Activated CD8-positive, alpha-beta memory T cell treated with anti-CD3 and anti-CD28 coated beads, Interleukin-2, amount 10 ng/mL, durations not matched to agents 7 days and 5 days (primary cell): ENCODE data around the gene GCSAM. TPM values are rescaled to one million over a fixed set of nuclear protein-coding genes. Genes with fewer than 3 reads are reported as not detected.

ENCODE experiments used
- ATAC-seq: fragments of 150-1000 bp; cut with Tn5 transposase; one replicate; pipeline ENCODE4 v1.10.0; 2021; ENCODE audit warnings: moderate library complexity
- CTCF ChIA-PET: fragments of 350-600 bp; sonication (Branson Sonifier 250); formaldehyde crosslinking; loops from one replicate; lab custom pipeline; 2021; ENCODE audit warnings: antibody characterized with exemption; lab: Charles Lee
- DNase-seq: peaks from one replicate; pipeline ENCODE4 v3.0.0-alpha.2; 2020
- H3K27ac Mint-ChIP-seq: one replicate; pipeline ENCODE4 v1.8.0; 2021; ENCODE audit warnings: mild to moderate bottlenecking, mixed read lengths
- H3K27me3 Mint-ChIP-seq: one replicate; pipeline ENCODE4 v1.8.0; 2021; ENCODE audit warnings: mixed read lengths
- H3K36me3 Mint-ChIP-seq: one replicate; pipeline ENCODE4 v1.8.0; 2021; ENCODE audit warnings: mild to moderate bottlenecking, mixed read lengths
- H3K4me1 Mint-ChIP-seq: one replicate; pipeline ENCODE4 v1.8.0; 2021; ENCODE audit warnings: mixed read lengths
- H3K4me3 Mint-ChIP-seq: one replicate; pipeline ENCODE4 v1.8.0; 2021; ENCODE audit warnings: mild to moderate bottlenecking, moderate library complexity, mixed read lengths
- H3K9me3 Mint-ChIP-seq: one replicate; pipeline ENCODE4 v1.8.0; 2022; ENCODE audit warnings: low read depth, mixed read lengths
- total RNA-seq, 2 experiments: library from RNA; stranded (reverse); gene quantifications; one replicate each; pipeline ENCODE4 v1.2.3, GENCODE V29; 2021

The GCSAM gene
- total RNA-seq, 2 experiments from 2014 or later: 8.6 to 9.5 TPM

DNA sequence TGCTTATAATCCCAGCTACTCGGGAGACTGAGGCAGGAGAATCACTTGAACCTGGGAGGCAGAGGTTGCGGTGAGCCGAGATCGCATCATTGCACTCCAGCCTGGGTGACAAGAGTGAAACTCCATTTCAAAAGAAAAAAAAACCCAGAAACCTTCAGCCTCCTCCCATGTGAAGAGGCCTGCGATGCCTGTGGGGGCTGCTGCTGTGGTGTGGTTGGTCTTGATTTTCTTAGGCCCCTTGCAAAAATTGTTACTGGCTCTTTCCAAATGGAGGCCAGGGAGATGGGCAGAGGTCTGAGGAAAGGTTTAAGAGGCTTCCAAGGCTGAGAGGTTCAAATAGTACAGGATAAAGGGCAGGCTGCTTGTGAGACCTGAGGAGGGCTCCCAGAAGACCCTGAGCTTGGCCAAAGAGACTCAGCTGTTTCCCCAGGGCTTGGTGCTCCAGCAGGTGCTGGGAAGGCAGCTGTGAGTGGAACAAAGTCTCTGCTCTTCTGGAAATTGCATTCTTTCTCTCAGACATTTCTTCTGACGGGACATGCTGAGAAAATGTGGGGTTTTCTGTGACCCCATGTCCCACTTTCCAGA, 18.4 kb downstream of the GCSAM start:
- Mint-ChIP-seq H3K27me3 (no peaks in the 10 kb centered on the region), H3K27ac (no peak overlapping the region), H3K9me3 (no peaks in the 10 kb centered on the region), H3K4me1 (peaks cover 33% of the 10 kb centered on the region), H3K36me3 (peaks cover 17% of the 10 kb centered on the region), H3K4me3 (no peak overlapping the region)
- ATAC-seq (no peak), DNase-seq (no peak)
- CTCF ChIA-PET: interaction anchor here (0.9 to 1.1 kb wide), 2 partner anchors 21 to 179 kb away, joined by 3 read pairs; no protein-coding TSS in a partner anchor

DNA sequence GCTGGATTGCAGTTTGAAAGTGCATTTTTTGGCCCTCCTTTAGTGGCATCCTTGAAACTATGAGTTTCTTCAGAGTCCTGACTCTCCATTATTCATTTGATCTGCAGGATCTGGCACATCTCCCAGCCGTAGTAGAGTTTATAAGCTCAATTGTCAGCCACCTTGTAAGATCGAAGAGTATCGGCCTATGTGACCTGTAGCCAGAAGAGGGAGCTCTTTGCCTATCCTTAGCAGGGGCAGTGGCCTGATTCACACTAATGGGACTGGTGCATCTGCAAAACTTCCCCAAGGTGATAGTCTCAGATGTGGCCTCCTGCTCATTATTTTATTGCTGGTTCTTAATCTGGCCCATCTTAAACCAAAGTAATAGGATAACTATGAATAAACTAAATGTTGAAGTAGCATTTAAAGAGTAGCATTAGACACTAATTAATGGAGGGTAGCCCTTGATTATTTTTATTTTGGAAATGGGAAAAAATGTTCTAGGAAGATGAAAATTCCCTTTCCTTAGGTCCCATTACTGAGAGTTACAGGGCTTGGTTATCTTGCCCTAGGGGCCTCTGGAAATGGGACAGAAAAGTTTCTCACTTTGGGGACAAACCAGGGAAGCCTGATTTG, 21.2 kb downstream of the GCSAM start:
- DNase-seq (peak; percentile 76), ATAC-seq (peak; percentile 91)
- Mint-ChIP-seq H3K27me3 (no peaks in the 10 kb centered on the region), H3K4me3 (no peak overlapping the region), H3K27ac (no peak overlapping the region), H3K4me1 (peaks cover 22% of the 10 kb centered on the region), H3K36me3 (peaks cover 8% of the 10 kb centered on the region), H3K9me3 (no peaks in the 10 kb centered on the region)
- CTCF ChIA-PET: interaction anchor here (0.6 to 1.5 kb wide), 41 partner anchors 9 to 434 kb away, joined by 3 to 19 read pairs (median 4); partner anchors contain the start of genes CD200 and SLC9C1

GRCh38 chr3:112109322-112109721, 23.7 kb downstream of the GCSAM start:
- H3K4me1 Mint-ChIP-seq: peaks cover 14% of the 10 kb centered on the region
- CTCF ChIA-PET: interaction anchor here (1.0 kb wide), 1 partner anchor 409 kb away, joined by 3 read pairs; no protein-coding TSS in a partner anchor
- peaks cover 5% of the 10 kb centered on the region for H3K36me3 Mint-ChIP-seq
- no peak overlapping the region for H3K4me3 Mint-ChIP-seq
- no peaks in the 10 kb centered on the region for H3K27me3 Mint-ChIP-seq
- no peak for ATAC-seq
- no peaks in the 10 kb centered on the region for H3K9me3 Mint-ChIP-seq
- DNase-seq: no peak
- H3K27ac Mint-ChIP-seq: no peak overlapping the region

DNA sequence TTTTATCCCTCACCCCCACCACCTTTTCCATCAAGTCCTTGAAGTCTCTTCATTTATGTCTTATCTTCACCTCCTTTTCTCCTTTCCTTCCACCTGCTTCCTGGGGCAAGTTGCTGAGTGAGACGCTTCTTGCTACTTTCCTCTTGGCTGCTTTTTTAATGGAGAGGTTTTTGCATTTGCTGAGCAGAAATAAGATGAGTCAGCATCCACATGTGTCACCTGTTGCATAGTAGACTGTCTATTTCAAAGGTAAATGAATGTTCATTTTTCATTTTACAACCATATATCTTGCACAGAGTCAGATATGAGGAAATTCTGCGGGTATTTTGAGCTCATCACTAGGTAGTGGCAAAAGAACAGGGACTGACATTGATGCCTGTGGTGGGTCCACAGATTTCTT, 28.3 kb downstream of the GCSAM start:
- H3K36me3 Mint-ChIP-seq: peaks cover 3% of the 10 kb centered on the region
- CTCF ChIA-PET: no interaction called here
- H3K4me3 Mint-ChIP-seq: no peak overlapping the region
- no peak for ATAC-seq
- peaks cover 4% of the 10 kb centered on the region for H3K4me1 Mint-ChIP-seq
- H3K27me3 Mint-ChIP-seq: no peaks in the 10 kb centered on the region
- no peaks in the 10 kb centered on the region for H3K9me3 Mint-ChIP-seq
- no peak overlapping the region for H3K27ac Mint-ChIP-seq
- DNase-seq: no peak

GRCh38 chr3:112101916-112102315, 31.1 kb downstream of the GCSAM start:
- no peak for ATAC-seq
- DNase-seq: no peak
- Mint-ChIP-seq H3K9me3 (no peaks in the 10 kb centered on the region), H3K27ac (no peak overlapping the region), H3K27me3 (no peaks in the 10 kb centered on the region), H3K4me1 (peaks cover 9% of the 10 kb centered on the region), H3K36me3 (peaks cover 7% of the 10 kb centered on the region), H3K4me3 (no peak overlapping the region)
- CTCF ChIA-PET: interaction anchor here (2.2 kb wide), 1 partner anchor 10 kb away, joined by 9 read pairs; no protein-coding TSS in a partner anchor

- no peak overlapping the region for H3K27ac Mint-ChIP-seq
- peaks cover 18% of the 10 kb centered on the region for H3K4me1 Mint-ChIP-seq
- no peaks in the 10 kb centered on the region for H3K27me3 Mint-ChIP-seq
- CTCF ChIA-PET: interaction anchor here (2.1 kb wide), 1 partner anchor 14 kb away, joined by 9 read pairs; no protein-coding TSS in a partner anchor
- ATAC-seq (no peak), DNase-seq (no peak)
- peaks cover 8% of the 10 kb centered on the region for H3K36me3 Mint-ChIP-seq
- H3K9me3 Mint-ChIP-seq: no peaks in the 10 kb centered on the region
- no peak overlapping the region for H3K4me3 Mint-ChIP-seq
Measured at GRCh38 chr3:112097378-112097777, 35.7 kb downstream of the GCSAM start.

- Mint-ChIP-seq H3K9me3 (no peaks in the 10 kb centered on the region), H3K4me3 (no peak overlapping the region), H3K27ac (no peak overlapping the region), H3K36me3 (peaks cover 8% of the 10 kb centered on the region), H3K4me1 (peaks cover 17% of the 10 kb centered on the region), H3K27me3 (no peaks in the 10 kb centered on the region)
- DNase-seq (no peak), ATAC-seq (no peak)
- CTCF ChIA-PET: no interaction called here
Measured at GRCh38 chr3:112096176-112096575, 36.9 kb downstream of the GCSAM start.

DNA sequence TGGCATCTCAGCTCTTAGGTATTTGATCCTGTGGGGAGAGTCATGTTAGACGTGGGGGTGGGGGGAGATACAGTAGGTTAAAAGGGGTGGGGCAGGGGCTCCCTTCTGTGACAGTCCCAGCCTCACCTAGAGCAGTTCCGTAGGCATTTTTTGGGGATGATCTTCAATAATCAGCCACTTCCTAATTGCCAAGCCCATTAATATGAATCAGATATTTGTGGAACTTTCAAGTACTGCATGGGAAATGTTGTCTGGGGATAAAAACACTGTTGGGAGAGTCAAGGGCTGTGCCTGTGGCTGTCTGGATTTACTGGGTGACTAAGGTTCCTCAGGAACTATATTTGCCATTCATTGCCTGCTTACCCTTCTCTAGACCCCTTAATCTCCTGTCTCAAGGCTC, 37.3 kb downstream of the GCSAM start:
- Mint-ChIP-seq H3K36me3 (peaks cover 8% of the 10 kb centered on the region), H3K27me3 (no peaks in the 10 kb centered on the region), H3K4me3 (no peak overlapping the region), H3K27ac (no peak overlapping the region), H3K4me1 (peaks cover 21% of the 10 kb centered on the region), H3K9me3 (no peaks in the 10 kb centered on the region)
- ATAC-seq: no peak
- no peak for DNase-seq
- CTCF ChIA-PET: no interaction called here

- CTCF ChIA-PET: interaction anchor here (1.0 to 2.0 kb wide), 2 partner anchors 13 to 18 kb away, joined by 3 to 8 read pairs; no protein-coding TSS in a partner anchor
- Mint-ChIP-seq H3K9me3 (no peaks in the 10 kb centered on the region), H3K4me3 (no peak overlapping the region), H3K4me1 (peaks cover 31% of the 10 kb centered on the region), H3K27ac (no peak overlapping the region), H3K27me3 (no peaks in the 10 kb centered on the region), H3K36me3 (peaks cover 4% of the 10 kb centered on the region)
- DNase-seq: no peak
- no peak for ATAC-seq
Measured at GRCh38 chr3:112093180-112093522, 39.9 kb downstream of the GCSAM start.

DNA sequence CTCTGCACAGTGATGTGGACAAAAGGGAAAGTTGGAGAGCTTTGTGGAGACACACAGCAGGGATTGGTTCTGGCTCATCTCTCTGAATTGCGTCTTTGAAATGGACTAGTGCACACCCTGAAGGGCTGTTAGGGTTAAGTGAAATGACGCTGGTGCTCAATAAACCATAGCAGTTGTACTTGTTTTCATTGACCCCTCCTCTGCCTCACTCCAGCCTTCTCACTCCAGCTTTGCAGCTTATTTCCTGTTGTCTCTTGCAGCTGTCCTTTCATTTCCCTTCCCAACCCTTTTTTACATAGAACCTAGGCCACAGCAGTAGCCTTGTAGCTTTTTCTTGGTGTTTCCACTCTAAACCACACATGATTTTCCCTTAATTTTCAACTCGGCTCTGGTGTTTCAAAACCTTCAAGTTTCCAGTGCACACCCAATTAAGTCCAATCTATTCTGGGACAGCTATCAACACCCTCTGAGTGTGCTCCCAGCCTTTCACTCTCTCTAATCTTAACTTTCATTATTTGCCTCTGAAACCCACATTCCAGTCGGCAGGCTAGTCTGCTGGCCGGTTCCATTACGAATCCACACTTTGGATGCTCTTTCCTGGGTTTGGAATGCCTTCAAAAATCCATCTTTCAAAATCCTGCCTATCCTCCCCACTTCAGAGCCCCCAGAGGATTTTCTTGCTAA, 40.4 kb downstream of the GCSAM start:
- CTCF ChIA-PET: interaction anchor here (0.9 to 2.0 kb wide), 3 partner anchors 13 to 35 kb away, joined by 3 to 8 read pairs (median 3); no protein-coding TSS in a partner anchor
- peaks cover 4% of the 10 kb centered on the region for H3K27me3 Mint-ChIP-seq
- ATAC-seq: no peak

DNA sequence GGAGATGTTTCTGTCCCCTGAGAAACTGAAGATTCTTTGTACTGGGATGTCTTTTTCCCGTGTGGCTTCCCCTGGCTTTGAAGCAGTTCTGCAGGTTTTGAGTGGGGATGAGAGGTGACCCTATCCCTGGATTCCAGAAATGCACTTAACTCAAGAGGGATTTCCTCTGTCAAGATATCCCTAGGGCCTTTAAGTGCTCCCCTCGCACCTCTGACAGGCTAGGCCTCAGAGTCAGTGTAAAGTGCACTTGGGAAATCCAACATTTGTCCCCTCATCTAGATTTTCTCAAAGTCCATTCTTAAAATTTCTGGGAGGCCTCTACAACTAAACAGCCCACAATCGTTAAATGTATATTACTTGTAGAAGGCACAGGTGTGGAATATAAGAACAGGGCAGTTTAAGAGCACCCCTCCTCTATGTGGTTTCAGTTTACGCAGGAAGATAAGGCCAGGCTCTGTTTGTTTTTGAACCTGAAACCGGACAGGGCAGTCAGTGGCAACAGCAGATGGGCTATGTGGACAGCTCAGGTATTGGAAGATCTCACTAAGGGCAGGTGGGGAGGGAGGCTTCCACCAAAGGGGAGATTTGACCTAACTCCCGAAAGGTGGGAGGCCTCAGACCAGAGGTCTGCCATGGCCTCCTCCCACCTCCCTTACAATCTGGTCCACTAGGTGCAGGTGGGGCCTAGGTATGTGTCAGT, 42.0 kb downstream of the GCSAM start:
- no peak for DNase-seq
- peaks cover 38% of the 10 kb centered on the region for H3K4me1 Mint-ChIP-seq

More for the DNA sequence above, 40.4 kb downstream of the GCSAM start:
- no peak for DNase-seq
- Mint-ChIP-seq H3K4me1 (peaks cover 33% of the 10 kb centered on the region), H3K4me3 (no peak overlapping the region), H3K9me3 (no peaks in the 10 kb centered on the region), H3K36me3 (peaks cover 4% of the 10 kb centered on the region), H3K27ac (peak overlapping the region; percentile 53)

GRCh38 chr3:112089956-112090886, 42.8 kb downstream of the GCSAM start:
- CTCF ChIA-PET: interaction anchor here (0.6 to 1.7 kb wide), 4 partner anchors 12 to 219 kb away, joined by 3 to 4 read pairs (median 3); no protein-coding TSS in a partner anchor
- no peak for ATAC-seq
- no peak overlapping the region for H3K4me3 Mint-ChIP-seq
- peaks cover 43% of the 10 kb centered on the region for H3K4me1 Mint-ChIP-seq
- H3K27me3 Mint-ChIP-seq: peaks cover 13% of the 10 kb centered on the region
- peak overlapping the region; percentile 38 for H3K27ac Mint-ChIP-seq
- H3K36me3 Mint-ChIP-seq: peaks cover 3% of the 10 kb centered on the region
- DNase-seq: no peak
- H3K9me3 Mint-ChIP-seq: no peaks in the 10 kb centered on the region

More for the DNA sequence above, 42.0 kb downstream of the GCSAM start:
- H3K27me3 Mint-ChIP-seq: peaks cover 10% of the 10 kb centered on the region
- CTCF ChIA-PET: interaction anchor here (0.8 to 2.0 kb wide), 2 partner anchors 13 to 20 kb away, joined by 3 to 8 read pairs; no protein-coding TSS in a partner anchor
- no peaks in the 10 kb centered on the region for H3K9me3 Mint-ChIP-seq
- H3K36me3 Mint-ChIP-seq: peaks cover 5% of the 10 kb centered on the region
- no peak overlapping the region for H3K4me3 Mint-ChIP-seq
- peak overlapping the region; percentile 38 for H3K27ac Mint-ChIP-seq
- no peak for ATAC-seq
